Measurements from ENCODE around the gene NCKAP5. TPM values are rescaled to one million over a fixed set of nuclear protein-coding genes. Genes with fewer than 3 reads are reported as not detected.

NCKAP5 gene
- total RNA-seq, 1 donor from 2014 or later = under 0.01 TPM

- peak; percentile 9 for DNase-seq
These were observed 886.5 kb downstream of the NCKAP5 start for GRCh38 chr2:132681766-132682165.

GRCh38 chr2:132680544-132680943 lies 887.7 kb downstream of the NCKAP5 start:
- DNase-seq = no peak

GRCh38 chr2:132678483-132678882 lies 889.8 kb downstream of the NCKAP5 start:
- DNase-seq = no peak

- no peak for DNase-seq
These were observed 890.6 kb downstream of the NCKAP5 start for GRCh38 chr2:132677661-132678060.

GRCh38 chr2:132676999-132677398 lies 891.3 kb downstream of the NCKAP5 start:
- peak; percentile 5 for DNase-seq

- peak; percentile 67 for DNase-seq
These were observed 897.0 kb downstream of the NCKAP5 start for GRCh38 chr2:132671151-132671835.

GRCh38 chr2:132670496-132671150 lies 897.6 kb downstream of the NCKAP5 start:
- peak; percentile 31 for DNase-seq

- DNase-seq = peak; percentile 43
These were observed 898.3 kb downstream of the NCKAP5 start, which contains the start of gene LYPD1 for GRCh38 chr2:132669908-132670495. Gene LYPD1 (minus strand): TSS chr2:132670205. CDS start chr2:132669932, 273 bp downstream.

- DNase-seq = peak; percentile 41
These were observed 899.0 kb downstream of the NCKAP5 start for GRCh38 chr2:132668987-132669907.

GRCh38 chr2:132668189-132668823 lies 900.0 kb downstream of the NCKAP5 start:
- peak; percentile 34 for DNase-seq

- DNase-seq = peak; percentile 19
These were observed 900.6 kb downstream of the NCKAP5 start for GRCh38 chr2:132667706-132668105.

GRCh38 chr2:132665401-132666140 lies 902.7 kb downstream of the NCKAP5 start:
- DNase-seq = no peak

- DNase-seq = no peak
These were observed 904.2 kb downstream of the NCKAP5 start for GRCh38 chr2:132664096-132664495.

- DNase-seq = peak; percentile 17
These were observed 905.5 kb downstream of the NCKAP5 start for GRCh38 chr2:132662732-132663131.

GRCh38 chr2:132659331-132659730 lies 908.9 kb downstream of the NCKAP5 start:
- no peak for DNase-seq

- no peak for DNase-seq
These were observed 911.8 kb downstream of the NCKAP5 start for GRCh38 chr2:132656266-132656975.

GRCh38 chr2:132654968-132655367 lies 913.3 kb downstream of the NCKAP5 start:
- no peak for DNase-seq

- DNase-seq = no peak
These were observed 913.9 kb downstream of the NCKAP5 start for GRCh38 chr2:132654335-132654734.

- no peak for DNase-seq
These were observed 915.8 kb downstream of the NCKAP5 start for GRCh38 chr2:132652474-132652873.
